GM23338 (cell line): ENCODE measurements around the gene DARS2. TPM values are rescaled to one million over a fixed set of nuclear protein-coding genes. Genes with fewer than 3 reads are reported as not detected.

ENCODE experiments used
- ATAC-seq: fragments of 200-7000 bp; cut with Tn5 transposase; 3 replicates; pipeline ENCODE4 v1.9.1; 2020
- DNase-seq: peaks from one replicate; pipeline ENCODE4 v3.0.0-alpha.2; 2015; ENCODE audit warnings: low spot score
- H2AFZ ChIP-seq: fragments of 200-600 bp; sonication (generic); 2 replicates; pipeline ENCODE4 v1.8.0; 2016; ENCODE audit warnings: antibody characterized with exemption, mild to moderate bottlenecking, moderate library complexity
- H3F3A ChIP-seq: fragments of 200-600 bp; sonication (generic); replicated peaks from 2 replicates; pipeline ENCODE4 v1.8.0; 2017; ENCODE audit warnings: antibody characterized with exemption, mixed run types, low read depth
- H3K27ac ChIP-seq: fragments of 200-600 bp; sonication (generic); 2 replicates; pipeline ENCODE4 v1.6.1; 2016; ENCODE audit warnings: low read depth
- H3K27me3 ChIP-seq: fragments of 200-600 bp; sonication (generic); 2 replicates; pipeline ENCODE4 v1.8.0; 2016; ENCODE audit warnings: mild to moderate bottlenecking, mixed run types, moderate library complexity; ENCODE audit not compliant: insufficient read depth
- H3K36me3 ChIP-seq: fragments of 200-600 bp; sonication (generic); 2 replicates; pipeline ENCODE4 v1.8.0; 2016; ENCODE audit warnings: mild to moderate bottlenecking; ENCODE audit not compliant: insufficient read depth
- H3K4me1 ChIP-seq: fragments of 200-600 bp; sonication (generic); 2 replicates; pipeline ENCODE4 v1.8.0; 2016; ENCODE audit warnings: mild to moderate bottlenecking, moderate library complexity; ENCODE audit not compliant: insufficient read depth
- H3K4me2 ChIP-seq: fragments of 200-600 bp; sonication (generic); 2 replicates; pipeline ENCODE4 v1.7.1; 2017; ENCODE audit warnings: mixed run types
- H3K4me3 ChIP-seq: fragments of 200-600 bp; sonication (generic); 2 replicates; pipeline ENCODE4 v1.6.1; 2016; ENCODE audit warnings: mixed run types
- H3K79me2 ChIP-seq: fragments of 200-600 bp; sonication (generic); replicated peaks from 2 replicates; pipeline ENCODE4 v1.8.0; 2017; ENCODE audit warnings: mild to moderate bottlenecking; ENCODE audit not compliant: insufficient read depth
- H3K9me2 ChIP-seq: fragments of 200-600 bp; sonication (generic); 2 replicates; pipeline ENCODE4 v1.8.0; 2017; ENCODE audit not compliant: insufficient read depth
- H4K20me1 ChIP-seq: fragments of 200-600 bp; sonication (generic); replicated peaks from 2 replicates; pipeline ENCODE4 v1.8.0; 2017; ENCODE audit warnings: mild to moderate bottlenecking; ENCODE audit not compliant: insufficient read depth
- H3K27ac Mint-ChIP-seq: 2 replicates; pipeline ENCODE4 v1.8.0; 2020; ENCODE audit warnings: inconsistent platforms, mild to moderate bottlenecking, moderate library complexity, mixed read lengths
- H3K27me3 Mint-ChIP-seq: 3 replicates; pipeline ENCODE4 v1.8.0; 2022; ENCODE audit warnings: low read depth, mild to moderate bottlenecking, moderate library complexity, mixed read lengths, inconsistent platforms; ENCODE audit not compliant: insufficient read depth, poor library complexity
- H3K36me3 Mint-ChIP-seq: 3 replicates; pipeline ENCODE4 v1.8.0; 2021; ENCODE audit warnings: low read depth, mild to moderate bottlenecking, inconsistent platforms, moderate library complexity, mixed read lengths
- H3K4me1 Mint-ChIP-seq: 3 replicates; pipeline ENCODE4 v1.8.0; 2020; ENCODE audit warnings: mild to moderate bottlenecking, inconsistent platforms, mixed read lengths
- H3K4me3 Mint-ChIP-seq: 3 replicates; pipeline ENCODE4 v1.8.0; 2021; ENCODE audit warnings: moderate library complexity, mild to moderate bottlenecking, inconsistent platforms, mixed read lengths
- H3K9me3 Mint-ChIP-seq: 3 replicates; pipeline ENCODE4 v1.8.0; 2020; ENCODE audit warnings: moderate library complexity, mild to moderate bottlenecking, inconsistent platforms, mixed read lengths
- EZH2 ChIP-seq: fragments of 200-600 bp; sonication (generic); IDR thresholded peaks from one replicate; pipeline ENCODE4 v1.8.0; 2017; ENCODE audit warnings: antibody characterized with exemption, mild to moderate bottlenecking, low read depth; ENCODE audit not compliant: unreplicated experiment
- EZH2phosphoT487 ChIP-seq: fragments of 200-600 bp; sonication (generic); IDR thresholded peaks from one replicate; pipeline ENCODE4 v1.8.1; 2018; ENCODE audit warnings: antibody characterized with exemption; ENCODE audit not compliant: unreplicated experiment
- NANOG ChIP-seq: IDR thresholded peaks from 2 replicates; pipeline ENCODE4 v1.6.1; 2016; ENCODE audit warnings: antibody characterized with exemption, borderline replicate concordance
- REST ChIP-seq: IDR thresholded peaks from one replicate; pipeline ENCODE4 v1.6.1; 2018; ENCODE audit warnings: antibody characterized with exemption; ENCODE audit not compliant: unreplicated experiment
- polyA plus RNA-seq: library from polyadenylated mRNA; unstranded; fragments of >200 nt; fragmentation: Nextera tagmentation; extraction: Ambion mirVana; gene quantifications from 2 replicates; pipeline ENCODE4 v1.2.1, GENCODE V29; 2016
- total RNA-seq: library from RNA; depleted of rRNA; stranded (reverse); fragments of >200 nt; shearing (Covaris generic); gene quantifications from 2 replicates; pipeline ENCODE4 v1.2.3, GENCODE V29; 2014
- TF ChIP-seq, protein P1 (sequence below): fragments of 250-450 bp; sonication (Bioruptor Pico); IDR thresholded peaks from 2 replicates; pipeline ENCODE4 v1.5.0; 2020; ENCODE audit warnings: mild to moderate bottlenecking, moderate library complexity

DARS2 gene
- total and polyA plus RNA-seq, 2 experiments from 2014 or later: 18.1 to 41.1 TPM

- TF ChIP-seq, protein P1, sequence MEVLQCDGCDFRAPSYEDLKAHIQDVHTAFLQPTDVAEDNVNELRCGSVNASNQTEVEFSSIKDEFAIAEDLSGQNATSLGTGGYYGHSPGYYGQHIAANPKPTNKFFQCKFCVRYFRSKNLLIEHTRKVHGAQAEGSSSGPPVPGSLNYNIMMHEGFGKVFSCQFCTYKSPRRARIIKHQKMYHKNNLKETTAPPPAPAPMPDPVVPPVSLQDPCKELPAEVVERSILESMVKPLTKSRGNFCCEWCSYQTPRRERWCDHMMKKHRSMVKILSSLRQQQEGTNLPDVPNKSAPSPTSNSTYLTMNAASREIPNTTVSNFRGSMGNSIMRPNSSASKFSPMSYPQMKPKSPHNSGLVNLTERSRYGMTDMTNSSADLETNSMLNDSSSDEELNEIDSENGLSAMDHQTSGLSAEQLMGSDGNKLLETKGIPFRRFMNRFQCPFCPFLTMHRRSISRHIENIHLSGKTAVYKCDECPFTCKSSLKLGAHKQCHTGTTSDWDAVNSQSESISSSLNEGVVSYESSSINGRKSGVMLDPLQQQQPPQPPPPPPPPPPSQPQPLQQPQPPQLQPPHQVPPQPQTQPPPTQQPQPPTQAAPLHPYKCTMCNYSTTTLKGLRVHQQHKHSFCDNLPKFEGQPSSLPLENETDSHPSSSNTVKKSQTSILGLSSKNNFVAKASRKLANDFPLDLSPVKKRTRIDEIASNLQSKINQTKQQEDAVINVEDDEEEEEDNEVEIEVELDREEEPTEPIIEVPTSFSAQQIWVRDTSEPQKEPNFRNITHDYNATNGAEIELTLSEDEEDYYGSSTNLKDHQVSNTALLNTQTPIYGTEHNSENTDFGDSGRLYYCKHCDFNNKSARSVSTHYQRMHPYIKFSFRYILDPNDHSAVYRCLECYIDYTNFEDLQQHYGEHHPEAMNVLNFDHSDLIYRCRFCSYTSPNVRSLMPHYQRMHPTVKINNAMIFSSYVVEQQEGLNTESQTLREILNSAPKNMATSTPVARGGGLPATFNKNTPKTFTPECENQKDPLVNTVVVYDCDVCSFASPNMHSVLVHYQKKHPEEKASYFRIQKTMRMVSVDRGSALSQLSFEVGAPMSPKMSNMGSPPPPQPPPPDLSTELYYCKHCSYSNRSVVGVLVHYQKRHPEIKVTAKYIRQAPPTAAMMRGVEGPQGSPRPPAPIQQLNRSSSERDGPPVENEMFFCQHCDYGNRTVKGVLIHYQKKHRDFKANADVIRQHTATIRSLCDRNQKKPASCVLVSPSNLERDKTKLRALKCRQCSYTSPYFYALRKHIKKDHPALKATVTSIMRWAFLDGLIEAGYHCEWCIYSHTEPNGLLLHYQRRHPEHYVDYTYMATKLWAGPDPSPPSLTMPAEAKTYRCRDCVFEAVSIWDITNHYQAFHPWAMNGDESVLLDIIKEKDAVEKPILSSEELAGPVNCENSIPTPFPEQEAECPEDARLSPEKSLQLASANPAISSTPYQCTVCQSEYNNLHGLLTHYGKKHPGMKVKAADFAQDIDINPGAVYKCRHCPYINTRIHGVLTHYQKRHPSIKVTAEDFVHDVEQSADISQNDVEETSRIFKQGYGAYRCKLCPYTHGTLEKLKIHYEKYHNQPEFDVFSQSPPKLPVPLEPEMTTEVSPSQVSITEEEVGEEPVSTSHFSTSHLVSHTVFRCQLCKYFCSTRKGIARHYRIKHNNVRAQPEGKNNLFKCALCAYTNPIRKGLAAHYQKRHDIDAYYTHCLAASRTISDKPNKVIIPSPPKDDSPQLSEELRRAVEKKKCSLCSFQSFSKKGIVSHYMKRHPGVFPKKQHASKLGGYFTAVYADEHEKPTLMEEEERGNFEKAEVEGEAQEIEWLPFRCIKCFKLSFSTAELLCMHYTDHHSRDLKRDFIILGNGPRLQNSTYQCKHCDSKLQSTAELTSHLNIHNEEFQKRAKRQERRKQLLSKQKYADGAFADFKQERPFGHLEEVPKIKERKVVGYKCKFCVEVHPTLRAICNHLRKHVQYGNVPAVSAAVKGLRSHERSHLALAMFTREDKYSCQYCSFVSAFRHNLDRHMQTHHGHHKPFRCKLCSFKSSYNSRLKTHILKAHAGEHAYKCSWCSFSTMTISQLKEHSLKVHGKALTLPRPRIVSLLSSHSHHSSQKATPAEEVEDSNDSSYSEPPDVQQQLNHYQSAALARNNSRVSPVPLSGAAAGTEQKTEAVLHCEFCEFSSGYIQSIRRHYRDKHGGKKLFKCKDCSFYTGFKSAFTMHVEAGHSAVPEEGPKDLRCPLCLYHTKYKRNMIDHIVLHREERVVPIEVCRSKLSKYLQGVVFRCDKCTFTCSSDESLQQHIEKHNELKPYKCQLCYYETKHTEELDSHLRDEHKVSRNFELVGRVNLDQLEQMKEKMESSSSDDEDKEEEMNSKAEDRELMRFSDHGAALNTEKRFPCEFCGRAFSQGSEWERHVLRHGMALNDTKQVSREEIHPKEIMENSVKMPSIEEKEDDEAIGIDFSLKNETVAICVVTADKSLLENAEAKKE (CRISPR knock-in tag): no peak
Measured at GRCh38 chr1:173824315-173825081, at the start of gene DARS2, which contains the start of gene CENPL (continued).

DNA sequence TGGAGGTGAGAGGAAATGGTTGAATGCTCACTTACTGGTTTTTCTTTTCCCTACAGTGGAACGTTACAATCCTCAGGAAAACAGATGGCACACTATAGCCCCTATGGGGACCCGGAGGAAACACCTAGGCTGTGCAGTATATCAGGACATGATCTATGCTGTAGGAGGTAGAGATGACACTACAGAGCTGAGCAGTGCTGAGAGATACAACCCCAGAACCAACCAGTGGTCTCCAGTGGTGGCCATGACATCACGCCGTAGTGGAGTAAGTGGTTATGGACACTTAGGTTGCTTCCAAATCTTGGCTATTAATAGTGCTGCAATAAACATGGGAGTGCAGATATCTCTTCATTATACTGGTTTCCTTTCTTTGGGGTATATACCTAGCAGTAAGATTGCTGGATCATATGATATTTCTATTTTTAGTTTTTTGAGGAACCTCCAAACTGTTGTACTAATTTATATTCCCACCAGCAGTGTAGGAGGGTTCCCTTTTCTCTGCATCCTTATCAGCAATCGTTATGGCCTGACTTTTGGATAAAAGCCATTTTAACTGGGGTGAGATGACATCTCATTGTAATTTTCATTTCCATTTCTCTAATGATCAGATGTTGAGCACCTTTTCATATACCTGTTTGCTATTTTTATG lies 48.8 kb upstream of the DARS2 start:
- H3K27ac ChIP-seq: no peak overlapping the region
- no peaks in the 10 kb centered on the region for H3K27me3 ChIP-seq
- ATAC-seq: no peak
- Mint-ChIP-seq H3K27me3 (no peaks in the 10 kb centered on the region), H3K4me1 (no peaks in the 10 kb centered on the region), H3K9me3 (no peaks in the 10 kb centered on the region), H3K27ac (no peak overlapping the region), H3K36me3 (peaks cover 3% of the 10 kb centered on the region; the same call in 2 of the 3 replicates), H3K4me3 (no peak overlapping the region)
- H3K4me3 ChIP-seq: no peak overlapping the region
- H3K9me2 ChIP-seq: no peaks in the 10 kb centered on the region
- H3K36me3 ChIP-seq: no peaks in the 10 kb centered on the region
- H2AFZ ChIP-seq: no peak overlapping the region
- no peak overlapping the region for H3K4me2 ChIP-seq
- H3K79me2 ChIP-seq: no peaks in the 10 kb centered on the region
- H3F3A ChIP-seq: no peaks in the 10 kb centered on the region
- no peaks in the 10 kb centered on the region; the same call in 1 of the 2 replicates for H4K20me1 ChIP-seq
- DNase-seq: no peak
- H3K4me1 ChIP-seq: no peaks in the 10 kb centered on the region
- TF ChIP-seq REST (no peak), NANOG (no peak), EZH2phosphoT487 (no peak), EZH2 (no peak)
